SK-N-SH (cell line): ENCODE data around the gene GGCX. TPM values are rescaled to one million over a fixed set of nuclear protein-coding genes. Genes with fewer than 3 reads are reported as not detected.

ENCODE experiments used
- CTCF ChIA-PET: fragments of 300-600, 350-600 bp; formaldehyde crosslinking; extraction: SDS; loops from one replicate; lab custom pipeline; 2021; lab: Yijun Ruan, JAX
- POLR2A ChIA-PET: fragments of 350-600 bp; sonication (Branson Sonifier 250); formaldehyde crosslinking; extraction: SDS; loops from one replicate; lab custom pipeline; 2020; ENCODE audit warnings: antibody characterized with exemption, inconsistent platforms; lab: Yijun Ruan, JAX
- DNase-seq: peaks from one replicate; pipeline ENCODE4 v3.0.0; 2012
- H2AFZ ChIP-seq: fragments of 200-600 bp; sonication (generic); 2 replicates; pipeline ENCODE4 v1.8.1; 2016; ENCODE audit warnings: antibody characterized with exemption, mild to moderate bottlenecking, low read depth
- H3F3A ChIP-seq: fragments of 200-600 bp; sonication (generic); replicated peaks from 2 replicates; pipeline ENCODE3; 2016; ENCODE audit warnings: antibody characterized with exemption, mild to moderate bottlenecking; ENCODE audit not compliant: insufficient read depth
- H3K27ac ChIP-seq, 2 experiments: fragments of 200-500 bp in 1 of 2; fragments of 200-600 bp in 1 of 2; sonication (Bioruptor generic) in 1 of 2; sonication (generic), shearing (Covaris generic) in 1 of 2; 2 replicates each; pipeline versions ENCODE4 v1.5.1 to v1.6.1; 2014 to 2016; ENCODE audit warnings: low read depth in 2 of 2, inconsistent platforms in 1 of 2, low read length in 1 of 2, mild to moderate bottlenecking in 1 of 2, mixed read lengths in 1 of 2
- H3K27me3 ChIP-seq: fragments of 200-600 bp; sonication (generic), shearing (Covaris generic); 2 replicates; pipeline ENCODE4 v1.6.1; 2016; ENCODE audit warnings: mixed run types; ENCODE audit not compliant: insufficient read depth
- H3K36me3 ChIP-seq, 2 experiments: fragments of 200-500 bp in 1 of 2; fragments of 200-600 bp in 1 of 2; sonication (Bioruptor generic) in 1 of 2; sonication (generic) in 1 of 2; replicated peaks in 1 of 2; 2 replicates each; pipeline versions ENCODE3 to v1.5.1; 2014 to 2016; ENCODE audit warnings: low read length in 1 of 2, mild to moderate bottlenecking in 1 of 2; ENCODE audit not compliant: insufficient read depth in 2 of 2, control insufficient read depth in 1 of 2
- H3K4me1 ChIP-seq, 2 experiments: fragments of 200-500 bp in 1 of 2; fragments of 200-600 bp in 1 of 2; sonication (Bioruptor generic) in 1 of 2; sonication (generic), shearing (Covaris generic) in 1 of 2; 2 replicates each; pipeline versions ENCODE4 v1.5.1 to v1.6.1; 2014 to 2016; ENCODE audit warnings: low read depth in 1 of 2, low read length in 1 of 2, mixed run types in 1 of 2; ENCODE audit not compliant: insufficient read depth in 2 of 2, control insufficient read depth in 1 of 2
- H3K4me2 ChIP-seq: fragments of 200-600 bp; sonication (generic), shearing (Covaris generic); 2 replicates; pipeline ENCODE4 v1.6.1; 2017; ENCODE audit warnings: mixed run types
- H3K4me3 ChIP-seq, 2 experiments: fragments of 200-500 bp in 1 of 2; fragments of 200-600 bp in 1 of 2; sonication (Bioruptor generic) in 1 of 2; sonication (generic), shearing (Covaris generic) in 1 of 2; 2 replicates each; pipeline versions ENCODE4 v1.5.1 to v1.8.1; 2014 to 2016; ENCODE audit warnings: low read depth in 2 of 2, inconsistent platforms in 1 of 2, low read length in 1 of 2, mild to moderate bottlenecking in 1 of 2, mixed read lengths in 1 of 2, moderate library complexity in 1 of 2
- H3K79me2 ChIP-seq: fragments of 200-600 bp; sonication (generic); 2 replicates; pipeline ENCODE4 v1.8.1; 2017; ENCODE audit warnings: mild to moderate bottlenecking; ENCODE audit not compliant: insufficient read depth
- H3K9ac ChIP-seq: fragments of 200-600 bp; sonication (generic); 2 replicates; pipeline ENCODE4 v1.6.1; 2017; ENCODE audit warnings: mixed run types
- H3K9me2 ChIP-seq: fragments of 200-600 bp; sonication (generic); 2 replicates; pipeline ENCODE4 v1.6.1; 2017; ENCODE audit warnings: mixed run types
- H3K9me3 ChIP-seq: fragments of 200-600 bp; sonication (generic); 2 replicates; pipeline ENCODE4 v1.6.1; 2017; ENCODE audit warnings: mixed run types, mild to moderate bottlenecking, moderate library complexity
- H4K20me1 ChIP-seq: fragments of 200-600 bp; sonication (generic); 2 replicates; pipeline ENCODE4 v1.6.1; 2017; ENCODE audit warnings: mild to moderate bottlenecking, mixed run types; ENCODE audit not compliant: insufficient read depth
- CHD2 ChIP-seq: fragments of 150-350 bp; IDR thresholded peaks from 2 replicates; pipeline ENCODE4 v1.6.1; 2018; ENCODE audit warnings: low read length; ENCODE audit not compliant: partially characterized antibody
- FOXJ3 ChIP-seq: sonication (generic); formaldehyde crosslinking; IDR thresholded peaks from 2 replicates; pipeline ENCODE4 v1.5.1; 2020; ENCODE audit warnings: mild to moderate bottlenecking, missing genetic modification reagents
- FOXM1 ChIP-seq: IDR thresholded peaks from 2 replicates; pipeline ENCODE4 v1.4.0; 2012; ENCODE audit warnings: low read depth, mild to moderate bottlenecking
- POLR2AphosphoS5 ChIP-seq: IDR thresholded peaks from 2 replicates; pipeline ENCODE4 v1.6.1; 2012; ENCODE audit warnings: low read depth, low read length
- RAD21 ChIP-seq: IDR thresholded peaks from 2 replicates; pipeline ENCODE4 v1.6.1; 2012; ENCODE audit warnings: mild to moderate bottlenecking, low read length
- REST ChIP-seq: IDR thresholded peaks from 2 replicates; pipeline ENCODE4 v1.6.1; 2012; ENCODE audit warnings: mild to moderate bottlenecking, low read depth, low read length, moderate library complexity
- SMC3 ChIP-seq: IDR thresholded peaks from 2 replicates; pipeline ENCODE4 v1.6.1; 2012; ENCODE audit warnings: low read depth, low read length, improper control_type of control experiment
- WGBS: methylation state at CpG from one replicate; pipeline ENCODE4 v1.1.6; 2017; ENCODE audit warnings: low lambda C conversion rate; 5-methylcytosine and 5-hydroxymethylcytosine counted together
- polyA plus RNA-seq, 3 experiments: library from polyadenylated mRNA; depleted of rRNA; stranded (reverse); fragments of >200 nt; gene quantifications; 2 replicates each; pipeline ENCODE4 v1.2.3, GENCODE V29; 2012
- TF ChIP-seq, protein P1 (sequence below): IDR thresholded peaks from 2 replicates; pipeline ENCODE4; 2012
- TF ChIP-seq, protein P2 (sequence below): fragments of 150-350 bp; IDR thresholded peaks from 2 replicates; pipeline ENCODE4 v1.6.1; 2017; ENCODE audit warnings: antibody characterized with exemption, low read length, low read depth, borderline replicate concordance

The GGCX gene
- polyA plus RNA-seq, 1 of the 3 experiments (the other 2 are of a cell fraction): 34.5 TPM

DNA sequence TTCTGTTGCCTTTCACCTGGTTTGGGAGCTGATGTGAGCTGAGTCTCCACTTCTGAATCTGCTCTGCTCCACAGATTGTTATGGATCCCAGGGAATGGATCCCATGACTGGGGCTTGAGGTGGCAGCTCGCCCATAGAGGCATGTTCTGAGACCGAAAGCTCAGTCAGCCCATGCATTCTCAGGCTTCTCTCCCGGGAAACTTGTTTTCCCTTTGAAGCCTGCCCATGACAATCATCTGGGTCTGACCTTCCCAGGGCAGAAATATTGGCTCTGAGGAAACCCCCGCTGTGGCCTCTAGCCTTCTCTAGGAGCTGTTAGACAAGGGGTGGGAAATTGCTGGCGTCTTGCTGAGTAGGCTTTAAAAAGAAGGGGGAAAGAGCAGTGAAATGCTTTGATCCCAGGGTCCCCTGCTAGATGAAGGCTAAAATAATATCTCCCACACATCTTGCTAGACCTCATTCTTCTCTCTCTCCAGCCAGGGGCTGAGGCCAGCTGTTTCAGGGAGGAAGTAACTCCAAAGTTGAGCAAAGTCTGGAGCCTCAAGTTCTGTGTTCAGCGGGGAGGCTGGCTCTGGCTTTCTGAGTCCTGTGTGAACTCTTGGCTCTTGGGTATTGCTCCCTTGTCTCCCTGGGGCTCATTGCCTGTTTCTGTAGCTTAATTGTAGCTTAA, 18.1 kb upstream of the GGCX start:
- no peak overlapping the region for H3K27ac ChIP-seq
- H3K9me2 ChIP-seq: no peaks in the 10 kb centered on the region
- H3K79me2 ChIP-seq: no peaks in the 10 kb centered on the region
- no peak for DNase-seq
- no peak for TF ChIP-seq FOXJ3 (CRISPR knock-in tag)
- TF ChIP-seq, all 33 proteins: peak for 0
- no peaks in the 10 kb centered on the region for H3K27me3 ChIP-seq
- no peak overlapping the region for H3K4me2 ChIP-seq
- 79% methylated on average over 5 of the region's 6 CpGs for WGBS
- H3F3A ChIP-seq: no peaks in the 10 kb centered on the region
- H2AFZ ChIP-seq: no peak overlapping the region
- no peak overlapping the region for H3K9ac ChIP-seq
- no peaks in the 10 kb centered on the region for H3K36me3 ChIP-seq
- no peaks in the 10 kb centered on the region for H4K20me1 ChIP-seq
- H3K4me3 ChIP-seq: no peak overlapping the region
- H3K9me3 ChIP-seq: no peaks in the 10 kb centered on the region
- H3K4me1 ChIP-seq: no peaks in the 10 kb centered on the region; a peak in 1 of 4 replicates
- CTCF ChIA-PET: interaction anchor here (1.6 kb wide), 1 partner anchor 9 kb away, joined by 3 read pairs; no protein-coding TSS in a partner anchor
- POLR2A ChIA-PET: interaction anchor here (1.1 kb wide), 1 partner anchor 25 kb away, joined by 3 read pairs; no protein-coding TSS in a partner anchor

DNA sequence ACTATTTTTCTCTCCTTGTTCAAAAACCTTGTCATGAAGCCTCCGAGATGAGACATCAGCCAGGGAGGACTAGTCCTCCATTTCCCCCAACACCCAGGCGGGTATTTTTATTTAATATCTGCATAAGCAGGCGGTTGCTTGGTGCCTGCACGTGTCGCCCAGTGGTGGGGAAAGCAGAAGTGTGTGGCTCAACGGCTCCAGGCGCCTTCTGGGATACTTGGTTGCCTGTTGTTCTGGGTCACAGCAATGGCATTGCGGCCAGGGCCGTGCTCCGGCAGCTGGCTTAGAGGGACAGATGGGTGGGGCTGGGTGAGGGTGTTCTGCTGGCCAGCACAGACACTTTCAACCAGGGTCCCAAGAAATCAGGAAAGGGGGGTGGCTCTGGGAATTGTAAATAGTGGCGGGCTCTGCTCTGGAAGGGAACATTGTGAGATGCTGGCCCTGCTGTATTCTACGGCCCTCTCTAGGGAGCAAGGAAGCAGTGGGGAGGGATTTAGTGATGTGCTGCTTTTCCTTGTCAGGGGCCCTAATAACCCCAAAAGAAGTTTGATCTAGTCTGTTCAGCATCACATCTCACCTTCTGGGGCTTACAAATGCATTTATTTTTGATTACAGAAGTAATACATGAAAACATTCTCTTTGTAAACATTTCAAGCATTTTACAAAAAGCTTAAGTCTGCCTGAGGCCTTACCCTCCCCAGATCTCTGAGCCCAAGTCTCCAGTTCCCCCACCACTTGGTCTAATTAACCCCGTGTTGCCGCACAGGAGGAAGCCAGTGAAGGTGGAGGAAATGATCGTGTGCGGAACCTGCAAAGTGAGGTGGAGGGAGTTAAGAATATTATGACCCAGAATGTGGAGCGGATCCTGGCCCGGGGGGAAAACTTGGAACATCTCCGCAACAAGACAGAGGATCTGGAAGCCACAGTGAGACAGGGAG, 17.2 kb upstream of the GGCX start:
- H3F3A ChIP-seq: no peaks in the 10 kb centered on the region
- CTCF ChIA-PET: interaction anchor here (0.8 kb wide), 1 partner anchor 188 kb away, joined by 4 read pairs; no protein-coding TSS in a partner anchor
- no peaks in the 10 kb centered on the region for H4K20me1 ChIP-seq
- H3K9me3 ChIP-seq: no peaks in the 10 kb centered on the region
- no peak for DNase-seq
- H3K36me3 ChIP-seq: no peaks in the 10 kb centered on the region
- H3K4me1 ChIP-seq: no peaks in the 10 kb centered on the region
- H2AFZ ChIP-seq: no peak overlapping the region
- no peak overlapping the region for H3K4me2 ChIP-seq
- H3K79me2 ChIP-seq: no peaks in the 10 kb centered on the region
- TF ChIP-seq SMC3 (no peak), FOXM1 (no peak), POLR2AphosphoS5 (no peak), CHD2 (no peak), RAD21 (no peak), REST (no peak)
- TF ChIP-seq, protein P1, sequence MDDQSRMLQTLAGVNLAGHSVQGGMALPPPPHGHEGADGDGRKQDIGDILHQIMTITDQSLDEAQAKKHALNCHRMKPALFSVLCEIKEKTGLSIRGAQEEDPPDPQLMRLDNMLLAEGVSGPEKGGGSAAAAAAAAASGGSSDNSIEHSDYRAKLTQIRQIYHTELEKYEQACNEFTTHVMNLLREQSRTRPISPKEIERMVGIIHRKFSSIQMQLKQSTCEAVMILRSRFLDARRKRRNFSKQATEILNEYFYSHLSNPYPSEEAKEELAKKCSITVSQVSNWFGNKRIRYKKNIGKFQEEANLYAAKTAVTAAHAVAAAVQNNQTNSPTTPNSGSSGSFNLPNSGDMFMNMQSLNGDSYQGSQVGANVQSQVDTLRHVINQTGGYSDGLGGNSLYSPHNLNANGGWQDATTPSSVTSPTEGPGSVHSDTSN: no peak
- TF ChIP-seq, protein P2, sequence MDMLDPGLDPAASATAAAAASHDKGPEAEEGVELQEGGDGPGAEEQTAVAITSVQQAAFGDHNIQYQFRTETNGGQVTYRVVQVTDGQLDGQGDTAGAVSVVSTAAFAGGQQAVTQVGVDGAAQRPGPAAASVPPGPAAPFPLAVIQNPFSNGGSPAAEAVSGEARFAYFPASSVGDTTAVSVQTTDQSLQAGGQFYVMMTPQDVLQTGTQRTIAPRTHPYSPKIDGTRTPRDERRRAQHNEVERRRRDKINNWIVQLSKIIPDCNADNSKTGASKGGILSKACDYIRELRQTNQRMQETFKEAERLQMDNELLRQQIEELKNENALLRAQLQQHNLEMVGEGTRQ: no peak
- TF ChIP-seq, all 33 proteins: peak for 0
- Histone ChIP-seq H3K27me3 (no peaks in the 10 kb centered on the region), H3K9ac (no peak overlapping the region), H3K4me3 (no peak overlapping the region), H3K9me2 (no peaks in the 10 kb centered on the region), H3K27ac (no peak overlapping the region)
- 77% methylated on average over 16 of the region's 19 CpGs for WGBS
- POLR2A ChIA-PET: interaction anchor here (1.1 kb wide), 1 partner anchor 26 kb away, joined by 3 read pairs; no protein-coding TSS in a partner anchor
